GM12891 (cell line): ENCODE results near the gene MED27.

Experiments
- PAX5 ChIP-seq: IDR thresholded peaks from 2 replicates; pipeline ENCODE4 v1.6.1; 2011; ENCODE audit warnings: low read length, moderate library complexity, mild to moderate bottlenecking; ENCODE audit not compliant: insufficient read depth, severe bottlenecking
- POLR2A ChIP-seq: IDR thresholded peaks from 2 replicates; pipeline ENCODE4 v1.6.1; 2011; ENCODE audit warnings: low read depth, low read length, control low read depth
- POLR2AphosphoS5 ChIP-seq: IDR thresholded peaks from 2 replicates; pipeline ENCODE4 v1.6.1; 2011; ENCODE audit warnings: low read depth, low read length, control low read depth
- POU2F2 ChIP-seq: IDR thresholded peaks from 2 replicates; pipeline ENCODE4 v1.6.1; 2011; ENCODE audit warnings: low read depth, mild to moderate bottlenecking, control low read depth, low read length, moderate library complexity
- SPI1 ChIP-seq: IDR thresholded peaks from 2 replicates; pipeline ENCODE4 v1.6.1; 2011; ENCODE audit warnings: low read depth, low read length, control low read depth
- TAF1 ChIP-seq: IDR thresholded peaks from 2 replicates; pipeline ENCODE4 v1.6.1; 2011; ENCODE audit warnings: low read depth, low read length, control low read depth

DNA sequence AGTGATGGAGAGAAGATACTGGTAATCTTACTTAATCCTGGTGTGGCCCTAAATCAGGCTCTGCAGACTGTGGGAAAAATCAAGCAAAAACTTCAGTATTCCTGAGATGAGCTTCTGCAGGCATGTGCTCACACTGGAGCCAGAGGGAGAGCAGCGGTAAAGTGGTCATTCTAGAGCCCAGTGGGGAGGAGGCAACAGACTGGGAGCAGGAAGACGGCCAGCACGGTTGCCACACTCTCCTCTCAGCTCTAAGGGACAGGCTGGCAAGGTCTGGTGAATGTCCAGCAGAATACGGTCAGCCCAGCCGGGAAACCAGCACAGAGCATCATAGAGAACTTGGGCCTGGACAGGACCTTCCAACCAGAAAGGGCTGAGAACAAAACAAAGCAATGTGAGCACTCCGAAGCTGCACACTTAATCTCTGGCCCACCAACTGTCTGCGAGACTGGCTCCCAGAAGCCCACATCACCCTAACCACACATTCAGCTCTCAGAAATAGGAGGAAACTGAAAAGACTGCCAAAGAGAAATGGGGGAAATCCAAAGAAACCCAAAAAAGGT, 30.3 kb downstream of the MED27 start:
- TF ChIP-seq POLR2AphosphoS5 (no peak), POLR2A (no peak), SPI1 (no peak), POU2F2 (no peak), TAF1 (no peak), PAX5 (no peak)
